ENCODE results near the gene HOXB8. TPM values are rescaled to one million over a fixed set of nuclear protein-coding genes. Genes with fewer than 3 reads are reported as not detected.

The HOXB8 gene
- total and polyA plus RNA-seq, 2 donors, result 0.07 TPM; not detected in 1

- no peak for DNase-seq (ENCODE audit: low read depth in 6 of 9, low spot score in 9 of 9)
- Histone ChIP-seq H3K9me3 (ENCODE audit: control insufficient read depth in 2 of 2, insufficient read depth in 1 of 2, low read length in 1 of 2) (peaks cover 0 to 5% of the 10 kb centered on the region in 2 donors), H3K4me3 (ENCODE audit: low read length in 2 of 2) (no peak overlapping the region), H3K4me1 (ENCODE audit: control insufficient read depth in 2 of 2, insufficient read depth in 2 of 2, low read length in 2 of 2) (peaks cover 0 to 27% of the 10 kb centered on the region in 2 donors), H3K27me3 (ENCODE audit: control insufficient read depth in 2 of 2, insufficient read depth in 1 of 2, low read length in 1 of 2) (peaks cover 95 to 100% of the 10 kb centered on the region in 2 donors), H3K36me3 (ENCODE audit: control insufficient read depth in 2 of 2, insufficient read depth in 2 of 2, low read length in 1 of 2) (peaks cover 0 to 4% of the 10 kb centered on the region in 2 donors), H3K27ac (ENCODE audit: low read depth in 1 of 2, low read length in 1 of 2) (no peak overlapping the region)
- 85% methylated on average over 25 of the region's 25 CpGs for WGBS
Observed at GRCh38 chr17:48594538-48595277, 20.4 kb downstream of the HOXB8 start.

- H3K4me3 ChIP-seq (ENCODE audit: low read length in 2 of 2), result no peak overlapping the region
- peaks cover 95 to 100% of the 10 kb centered on the region in 2 donors for H3K27me3 ChIP-seq (ENCODE audit: control insufficient read depth in 2 of 2, insufficient read depth in 1 of 2, low read length in 1 of 2)
- H3K4me1 ChIP-seq (ENCODE audit: control insufficient read depth in 2 of 2, insufficient read depth in 2 of 2, low read length in 2 of 2), result peaks cover 0 to 27% of the 10 kb centered on the region in 2 donors
- H3K9me3 ChIP-seq (ENCODE audit: control insufficient read depth in 2 of 2, insufficient read depth in 1 of 2, low read length in 1 of 2), result peaks cover 0 to 5% of the 10 kb centered on the region in 2 donors
- no peak overlapping the region for H3K27ac ChIP-seq (ENCODE audit: low read depth in 1 of 2, low read length in 1 of 2)
- peaks cover 0 to 4% of the 10 kb centered on the region in 2 donors for H3K36me3 ChIP-seq (ENCODE audit: control insufficient read depth in 2 of 2, insufficient read depth in 2 of 2, low read length in 1 of 2)
- 21% methylated on average over 37 of the region's 37 CpGs for WGBS
- peak in 3 of 9 donors; percentile 69 to 86 (median 81) for DNase-seq (ENCODE audit: low read depth in 6 of 9, low spot score in 9 of 9)
Observed at GRCh38 chr17:48593840-48594537, 21.1 kb downstream of the HOXB8 start.

- H3K9me3 ChIP-seq (ENCODE audit: control insufficient read depth in 2 of 2, insufficient read depth in 1 of 2, low read length in 1 of 2), result peaks cover 0 to 5% of the 10 kb centered on the region in 2 donors
- DNase-seq (ENCODE audit: low read depth in 6 of 9, low spot score in 9 of 9), result no peak
- H3K4me1 ChIP-seq (ENCODE audit: control insufficient read depth in 2 of 2, insufficient read depth in 2 of 2, low read length in 2 of 2), result peaks cover 0 to 26% of the 10 kb centered on the region in 2 donors
- H3K27me3 ChIP-seq (ENCODE audit: control insufficient read depth in 2 of 2, insufficient read depth in 1 of 2, low read length in 1 of 2), result peaks cover 95 to 100% of the 10 kb centered on the region in 2 donors
- H3K27ac ChIP-seq (ENCODE audit: low read depth in 1 of 2, low read length in 1 of 2), result no peak within 1 kb of the TSS
- peak within 1 kb of the TSS in 1 of 2 donors; percentile 19 for H3K4me3 ChIP-seq (ENCODE audit: low read length in 2 of 2)
- WGBS, result under 1% methylated on average over 50 of the region's 50 CpGs
- H3K36me3 ChIP-seq (ENCODE audit: control insufficient read depth in 2 of 2, insufficient read depth in 2 of 2, low read length in 1 of 2), result peaks cover 0 to 4% of the 10 kb centered on the region in 2 donors
Observed at GRCh38 chr17:48593126-48593829, 21.8 kb downstream of the HOXB8 start, which contains the start of gene HOXB5. TSS of gene HOXB5 (minus strand) at chr17:48593779. CDS start at chr17:48593682, 97 bp downstream.

GRCh38 chr17:48592577-48592976, 22.5 kb downstream of the HOXB8 start:
- Histone ChIP-seq H3K4me1 (ENCODE audit: control insufficient read depth in 2 of 2, insufficient read depth in 2 of 2, low read length in 2 of 2) (peaks cover 0 to 19% of the 10 kb centered on the region in 2 donors), H3K36me3 (ENCODE audit: control insufficient read depth in 2 of 2, insufficient read depth in 2 of 2, low read length in 1 of 2) (peaks cover 0 to 4% of the 10 kb centered on the region in 2 donors), H3K9me3 (ENCODE audit: control insufficient read depth in 2 of 2, insufficient read depth in 1 of 2, low read length in 1 of 2) (peaks cover 0 to 2% of the 10 kb centered on the region in 2 donors), H3K27me3 (ENCODE audit: control insufficient read depth in 2 of 2, insufficient read depth in 1 of 2, low read length in 1 of 2) (peaks cover 93 to 100% of the 10 kb centered on the region in 2 donors), H3K27ac (ENCODE audit: low read depth in 1 of 2, low read length in 1 of 2) (no peak overlapping the region), H3K4me3 (ENCODE audit: low read length in 2 of 2) (no peak overlapping the region)
- DNase-seq (ENCODE audit: low read depth in 6 of 9, low spot score in 9 of 9), result no peak
- WGBS, result 4% methylated on average over 14 of the region's 14 CpGs

- peaks cover 0 to 14% of the 10 kb centered on the region in 2 donors for H3K4me1 ChIP-seq (ENCODE audit: control insufficient read depth in 2 of 2, insufficient read depth in 2 of 2, low read length in 2 of 2)
- no peak for DNase-seq (ENCODE audit: low read depth in 6 of 9, low spot score in 9 of 9)
- WGBS, result 16% methylated on average over 33 of the region's 33 CpGs
- H3K4me3 ChIP-seq (ENCODE audit: low read length in 2 of 2), result no peak overlapping the region
- H3K27ac ChIP-seq (ENCODE audit: low read depth in 1 of 2, low read length in 1 of 2), result no peak overlapping the region
- H3K9me3 ChIP-seq (ENCODE audit: control insufficient read depth in 2 of 2, insufficient read depth in 1 of 2, low read length in 1 of 2), result no peaks in the 10 kb centered on the region
- peaks cover 93 to 100% of the 10 kb centered on the region in 2 donors for H3K27me3 ChIP-seq (ENCODE audit: control insufficient read depth in 2 of 2, insufficient read depth in 1 of 2, low read length in 1 of 2)
- H3K36me3 ChIP-seq (ENCODE audit: control insufficient read depth in 2 of 2, insufficient read depth in 2 of 2, low read length in 1 of 2), result peaks cover 0 to 4% of the 10 kb centered on the region in 2 donors
Observed at GRCh38 chr17:48592057-48592514, 23.0 kb downstream of the HOXB8 start.

- no peak for DNase-seq (ENCODE audit: low read depth in 6 of 9, low spot score in 9 of 9)
- 91% methylated on average over 10 of the region's 10 CpGs for WGBS
- no peak overlapping the region for H3K4me3 ChIP-seq (ENCODE audit: low read length in 2 of 2)
- no peak overlapping the region for H3K27ac ChIP-seq (ENCODE audit: low read depth in 1 of 2, low read length in 1 of 2)
- peaks cover 0 to 4% of the 10 kb centered on the region in 2 donors for H3K36me3 ChIP-seq (ENCODE audit: control insufficient read depth in 2 of 2, insufficient read depth in 2 of 2, low read length in 1 of 2)
- peaks cover 93 to 100% of the 10 kb centered on the region in 2 donors for H3K27me3 ChIP-seq (ENCODE audit: control insufficient read depth in 2 of 2, insufficient read depth in 1 of 2, low read length in 1 of 2)
- no peaks in the 10 kb centered on the region for H3K9me3 ChIP-seq (ENCODE audit: control insufficient read depth in 2 of 2, insufficient read depth in 1 of 2, low read length in 1 of 2)
- peaks cover 0 to 12% of the 10 kb centered on the region in 2 donors for H3K4me1 ChIP-seq (ENCODE audit: control insufficient read depth in 2 of 2, insufficient read depth in 2 of 2, low read length in 2 of 2)
Observed at GRCh38 chr17:48591255-48592056, 23.6 kb downstream of the HOXB8 start.

GRCh38 chr17:48590607-48591161, 24.4 kb downstream of the HOXB8 start:
- H3K36me3 ChIP-seq (ENCODE audit: control insufficient read depth in 2 of 2, insufficient read depth in 2 of 2, low read length in 1 of 2), result peaks cover 0 to 4% of the 10 kb centered on the region in 2 donors
- peaks cover 4 to 14% of the 10 kb centered on the region in 2 donors for H3K4me1 ChIP-seq (ENCODE audit: control insufficient read depth in 2 of 2, insufficient read depth in 2 of 2, low read length in 2 of 2)
- peaks cover 0 to 2% of the 10 kb centered on the region in 2 donors for H3K9me3 ChIP-seq (ENCODE audit: control insufficient read depth in 2 of 2, insufficient read depth in 1 of 2, low read length in 1 of 2)
- no peak overlapping the region for H3K27ac ChIP-seq (ENCODE audit: low read depth in 1 of 2, low read length in 1 of 2)
- H3K4me3 ChIP-seq (ENCODE audit: low read length in 2 of 2), result no peak overlapping the region
- H3K27me3 ChIP-seq (ENCODE audit: control insufficient read depth in 2 of 2, insufficient read depth in 1 of 2, low read length in 1 of 2), result peaks cover 92 to 100% of the 10 kb centered on the region in 2 donors
- no peak for DNase-seq (ENCODE audit: low read depth in 6 of 9, low spot score in 9 of 9)
